GM21619 (cell line): ENCODE measurements around the gene KRTAP3-3.
"Not testable (repeated sequence)": the region's sequence is repeated elsewhere in the genome, so short reads cannot be mapped to it uniquely, and the experiment has no call there.

Experiments used
- ATAC-seq: cut with Tn5 transposase; IDR thresholded peaks from one replicate; pipeline ENCODE4 v1.9.1; 2021; ENCODE audit not compliant: unreplicated experiment

KRTAP3-3 gene

GRCh38 chr17:41008811-41009210 is 14.8 kb upstream of the KRTAP3-3 start, which contains the start of gene KRTAP3-1:
TSS of gene KRTAP3-1 (minus strand) at chr17:41009128. CDS start at chr17:41009074, 54 bp downstream.
- ATAC-seq, result no peak

GRCh38 chr17:41004397-41004796 is 10.4 kb upstream of the KRTAP3-3 start:
- ATAC-seq, result no peak

- ATAC-seq, result no peak
These were observed 10.0 kb upstream of the KRTAP3-3 start for GRCh38 chr17:41003926-41004325.

GRCh38 chr17:41002814-41003213 is 8.8 kb upstream of the KRTAP3-3 start:
- no peak for ATAC-seq

GRCh38 chr17:41001795-41002194 is 7.8 kb upstream of the KRTAP3-3 start:
- no peak for ATAC-seq

GRCh38 chr17:40999563-40999962 is 5.6 kb upstream of the KRTAP3-3 start, which contains the start of gene KRTAP3-2:
TSS of gene KRTAP3-2 (minus strand) at chr17:40999906. CDS start at chr17:40999853, 53 bp downstream.
- not testable (repeated sequence) for ATAC-seq

GRCh38 chr17:40997361-40997760 is 3.4 kb upstream of the KRTAP3-3 start:
- ATAC-seq, result no peak

- ATAC-seq, result no peak
These were observed 2.9 kb upstream of the KRTAP3-3 start for GRCh38 chr17:40996829-40997228.

GRCh38 chr17:40995116-40995515 is 1.2 kb upstream of the KRTAP3-3 start:
- ATAC-seq, result no peak

GRCh38 chr17:40993084-40993483 is 880 bp downstream of the KRTAP3-3 start:
- ATAC-seq, result no peak

GRCh38 chr17:40992666-40993065 is 1.3 kb downstream of the KRTAP3-3 start:
- ATAC-seq, result no peak

- no peak for ATAC-seq
These were observed 7.0 kb downstream of the KRTAP3-3 start for GRCh38 chr17:40986920-40987319.

GRCh38 chr17:40984226-40984625 is 9.7 kb downstream of the KRTAP3-3 start, which contains the start of gene KRT40:
TSS of gene KRT40 (minus strand) at chr17:40984326. CDS start at chr17:40984273, 53 bp downstream.
- no peak for ATAC-seq

- ATAC-seq, result no peak
These were observed 12.8 kb downstream of the KRTAP3-3 start for GRCh38 chr17:40981115-40981514.

- no peak for ATAC-seq
These were observed 13.4 kb downstream of the KRTAP3-3 start for GRCh38 chr17:40980596-40980995.

- ATAC-seq, result no peak
These were observed 13.8 kb downstream of the KRTAP3-3 start for GRCh38 chr17:40980117-40980516.

GRCh38 chr17:40978575-40979151 is 15.3 kb downstream of the KRTAP3-3 start:
- ATAC-seq, result no peak

GRCh38 chr17:40975516-40975915 is 18.4 kb downstream of the KRTAP3-3 start:
- no peak for ATAC-seq

GRCh38 chr17:40974366-40974765 is 19.6 kb downstream of the KRTAP3-3 start:
- ATAC-seq, result no peak

- no peak for ATAC-seq
These were observed 26.4 kb downstream of the KRTAP3-3 start for GRCh38 chr17:40967582-40967981.

GRCh38 chr17:40966848-40967247 is 27.1 kb downstream of the KRTAP3-3 start, which contains the start of gene KRT39:
TSS of gene KRT39 (minus strand) at chr17:40966948. CDS start at chr17:40966856, 92 bp downstream.
- no peak for ATAC-seq

- ATAC-seq, result no peak
These were observed 30.1 kb downstream of the KRTAP3-3 start for GRCh38 chr17:40963838-40964237.

GRCh38 chr17:40962059-40962561 is 31.9 kb downstream of the KRTAP3-3 start:
- no peak for ATAC-seq
